Tongue (tissue), 2 donors: ENCODE results near the gene RRAGB. TPM values are rescaled to one million over a fixed set of nuclear protein-coding genes. Genes with fewer than 3 reads are reported as not detected.
"Not testable (repeated sequence)": the region's sequence is repeated elsewhere in the genome, so short reads cannot be mapped to it uniquely, and the experiment has no call there.

Experiments used
- DNase-seq: peaks from one replicate; pipeline ENCODE4 v3.0.0-alpha.2; 2015
- total RNA-seq: library from RNA; depleted of rRNA; stranded (reverse); fragments of >200 nt; gene quantifications from one replicate; pipeline ENCODE4 v1.2.3, GENCODE V29; 2014

Gene RRAGB
- total RNA-seq, 1 donor from 2014 or later = 28.4 TPM

GRCh38 chrX:55774419-55774818 lies 56.9 kb downstream of the RRAGB start:
- DNase-seq = not testable (repeated sequence)

DNA sequence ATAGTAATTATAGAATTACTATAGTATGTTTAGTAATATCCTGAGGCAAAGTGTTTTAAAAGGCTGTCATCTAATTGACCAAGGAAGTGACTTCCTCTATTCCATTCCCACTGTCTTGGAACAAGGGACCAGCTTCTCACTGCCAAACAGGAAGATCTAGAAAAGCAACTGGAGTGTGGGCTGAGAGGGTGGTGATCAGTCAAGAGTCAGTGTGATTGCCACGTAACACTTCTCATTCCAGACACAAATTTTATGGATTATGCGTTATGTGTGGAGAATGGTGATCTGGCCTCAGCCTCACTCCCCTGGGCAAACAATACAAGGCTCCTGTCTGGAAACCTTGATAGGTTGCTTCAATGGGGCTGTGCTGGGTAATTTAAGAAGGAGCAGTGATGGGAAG lies 60.0 kb downstream of the RRAGB start:
- DNase-seq = no peak

DNA sequence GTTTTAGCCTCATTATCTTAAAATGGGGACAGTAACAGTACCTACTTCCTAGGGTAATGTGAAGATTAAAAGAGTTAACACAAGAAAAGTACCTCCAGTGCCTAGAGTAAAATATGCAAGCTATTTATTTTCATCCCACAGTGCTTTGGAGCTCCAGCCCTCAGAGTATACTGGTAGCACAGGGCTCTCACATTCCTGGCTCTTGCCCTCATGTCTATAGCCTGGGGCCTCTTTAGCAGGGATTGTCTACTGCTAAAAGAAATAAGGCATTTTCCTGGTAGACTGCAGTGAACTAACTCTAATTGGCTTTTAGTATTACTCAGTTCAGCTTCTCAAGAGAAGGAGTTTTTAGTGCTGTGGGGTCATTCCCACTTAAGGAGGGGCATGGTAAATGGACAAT lies 60.8 kb downstream of the RRAGB start:
- DNase-seq = no peak

DNA sequence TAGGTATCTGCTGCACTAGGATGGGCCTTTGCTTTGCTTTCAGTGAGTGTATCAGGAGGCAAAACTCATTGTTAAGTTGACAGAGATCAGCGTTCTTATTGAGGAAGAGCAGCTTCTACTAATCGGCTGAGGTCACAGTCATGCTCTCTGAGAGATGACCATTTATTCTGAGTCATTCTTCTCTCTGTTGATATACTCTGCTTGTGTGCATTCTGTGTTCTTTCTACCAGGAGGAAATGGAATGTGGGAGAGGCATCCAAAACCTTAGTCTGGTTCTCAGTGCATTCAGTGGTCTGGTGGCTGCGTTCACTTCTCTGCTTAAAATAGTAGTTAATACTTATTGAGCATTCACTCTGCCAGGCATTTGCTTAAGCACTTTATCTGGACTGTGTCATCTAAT lies 66.2 kb downstream of the RRAGB start:
- DNase-seq = no peak

- DNase-seq = no peak
These were observed 69.5 kb downstream of the RRAGB start for GRCh38 chrX:55787063-55787462.

- no peak for DNase-seq
These were observed 70.2 kb downstream of the RRAGB start for GRCh38 chrX:55787727-55788126.

- DNase-seq = no peak
These were observed 76.9 kb downstream of the RRAGB start for GRCh38 chrX:55794405-55794804.

DNA sequence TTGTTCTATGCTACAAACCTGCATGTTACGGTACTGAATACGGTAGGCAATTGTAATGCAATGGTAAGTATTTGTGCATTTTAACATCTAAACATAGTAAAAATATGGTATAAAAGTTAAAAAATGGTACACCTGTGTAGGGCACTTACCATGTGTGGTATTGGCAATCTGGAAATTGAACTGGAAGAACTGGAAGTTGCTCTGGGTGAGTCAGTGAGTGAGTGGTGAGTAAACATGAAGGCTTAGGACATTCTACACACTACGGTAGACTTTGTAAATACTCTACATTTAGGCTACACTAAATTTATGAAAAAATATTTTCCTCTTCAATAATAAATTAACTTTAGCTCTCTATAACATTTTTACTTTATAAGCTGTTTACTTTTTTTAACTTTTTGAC lies 78.9 kb downstream of the RRAGB start:
- DNase-seq = no peak

GRCh38 chrX:55801811-55802210 lies 84.3 kb downstream of the RRAGB start:
- no peak for DNase-seq

Other genes starting within 250 kb of the RRAGB start
- gene USP51, start 227.9 kb upstream of the RRAGB start, total RNA-seq = 7.2 TPM
- gene FOXR2, start 94.3 kb upstream of the RRAGB start, total RNA-seq = not detected